Measurements from ENCODE around the gene CUX1. TPM values are rescaled to one million over a fixed set of nuclear protein-coding genes. Genes with fewer than 3 reads are reported as not detected.
"Not testable (repeated sequence)": the region's sequence is repeated elsewhere in the genome, so short reads cannot be mapped to it uniquely, and the experiment has no call there.

The CUX1 gene
- total RNA-seq, 1 donor from 2014 or later: 40.5 TPM

GRCh38 chr7:102320601-102321350 is 503.4 kb downstream of the CUX1 start:
- Histone ChIP-seq H3K4me3 (ENCODE audit: low read depth, low read length) (no peak overlapping the region), H3K36me3 (ENCODE audit: control insufficient read depth, insufficient read depth, low read length) (no peaks in the 10 kb centered on the region), H3K27me3 (ENCODE audit: control insufficient read depth, insufficient read depth, low read length) (no peaks in the 10 kb centered on the region)
- no peak for TF ChIP-seq CTCF (IDR thresholded peaks at IDR 0.05; ENCODE audit: insufficient read depth, low read length, severe bottlenecking)
- no peak for FAIRE-seq
- no peak for DNase-seq (ENCODE audit: low read depth)

GRCh38 chr7:102321351-102322201 is 504.1 kb downstream of the CUX1 start:
- FAIRE-seq: no peak
- Histone ChIP-seq H3K27me3 (ENCODE audit: control insufficient read depth, insufficient read depth, low read length) (no peaks in the 10 kb centered on the region), H3K36me3 (ENCODE audit: control insufficient read depth, insufficient read depth, low read length) (no peaks in the 10 kb centered on the region), H3K4me3 (ENCODE audit: low read depth, low read length) (no peak overlapping the region)
- no peak for TF ChIP-seq CTCF (IDR thresholded peaks at IDR 0.05; ENCODE audit: insufficient read depth, low read length, severe bottlenecking)
- no peak for DNase-seq (ENCODE audit: low read depth)

GRCh38 chr7:102322202-102322715 is 504.8 kb downstream of the CUX1 start:
- FAIRE-seq: no peak

GRCh38 chr7:102323914-102324195 is 506.4 kb downstream of the CUX1 start:
- DNase-seq (ENCODE audit: low read depth): no peak
- no peak for FAIRE-seq
- Histone ChIP-seq H3K4me3 (ENCODE audit: low read depth, low read length) (no peak overlapping the region), H3K36me3 (ENCODE audit: control insufficient read depth, insufficient read depth, low read length) (no peaks in the 10 kb centered on the region), H3K27me3 (ENCODE audit: control insufficient read depth, insufficient read depth, low read length) (no peaks in the 10 kb centered on the region)
- no peak for TF ChIP-seq CTCF (IDR thresholded peaks at IDR 0.05; ENCODE audit: insufficient read depth, low read length, severe bottlenecking)

More at GRCh38 chr7:102322202-102322715, 504.8 kb downstream of the CUX1 start:
- no peak for DNase-seq (ENCODE audit: low read depth)
- no peak for TF ChIP-seq CTCF (IDR thresholded peaks at IDR 0.05; ENCODE audit: insufficient read depth, low read length, severe bottlenecking)
- no peaks in the 10 kb centered on the region for H3K36me3 ChIP-seq (ENCODE audit: control insufficient read depth, insufficient read depth, low read length)
- H3K27me3 ChIP-seq (ENCODE audit: control insufficient read depth, insufficient read depth, low read length): no peaks in the 10 kb centered on the region
- no peak overlapping the region for H3K4me3 ChIP-seq (ENCODE audit: low read depth, low read length)

GRCh38 chr7:102325106-102325505 is 507.7 kb downstream of the CUX1 start:
- not testable (repeated sequence) for H3K4me3 ChIP-seq (ENCODE audit: low read depth, low read length); H3K27me3 ChIP-seq (ENCODE audit: control insufficient read depth, insufficient read depth, low read length); H3K36me3 ChIP-seq (ENCODE audit: control insufficient read depth, insufficient read depth, low read length); DNase-seq (ENCODE audit: low read depth); FAIRE-seq

GRCh38 chr7:102326157-102326889 is 508.9 kb downstream of the CUX1 start:
- FAIRE-seq (no peak), DNase-seq (ENCODE audit: low read depth) (no peak)
- no peak overlapping the region for H3K4me3 ChIP-seq (ENCODE audit: low read depth, low read length)
- H3K27me3 ChIP-seq (ENCODE audit: control insufficient read depth, insufficient read depth, low read length): no peaks in the 10 kb centered on the region
- TF ChIP-seq CTCF (IDR thresholded peaks at IDR 0.05; ENCODE audit: insufficient read depth, low read length, severe bottlenecking): no peak
- H3K36me3 ChIP-seq (ENCODE audit: control insufficient read depth, insufficient read depth, low read length): no peaks in the 10 kb centered on the region

- not testable (repeated sequence) for H3K27me3 ChIP-seq (ENCODE audit: control insufficient read depth, insufficient read depth, low read length); H3K4me3 ChIP-seq (ENCODE audit: low read depth, low read length); DNase-seq (ENCODE audit: low read depth); H3K36me3 ChIP-seq (ENCODE audit: control insufficient read depth, insufficient read depth, low read length); FAIRE-seq
Observed at GRCh38 chr7:102327183-102327582, 509.8 kb downstream of the CUX1 start.

- H3K36me3 ChIP-seq (ENCODE audit: control insufficient read depth, insufficient read depth, low read length); FAIRE-seq; H3K27me3 ChIP-seq (ENCODE audit: control insufficient read depth, insufficient read depth, low read length); DNase-seq (ENCODE audit: low read depth); H3K4me3 ChIP-seq (ENCODE audit: low read depth, low read length): not testable (repeated sequence)
Observed at GRCh38 chr7:102328863-102329262, 511.4 kb downstream of the CUX1 start.
